Measurements from ENCODE around the gene KMT2E.

- TF ChIP-seq POLR2AphosphoS5 (IDR thresholded peaks at IDR 0.05), result no peak
- no peak for TF ChIP-seq CTCF (IDR thresholded peaks at IDR 0.05)
- TF ChIP-seq POLR2A (IDR thresholded peaks at IDR 0.05), result no peak
Observed at GRCh38 chr7:105036217-105037168, 22.5 kb downstream of the KMT2E start.

Measured in prostate gland (tissue), 2 donors.